Activated naive CD4-positive, alpha-beta T cell treated with anti-CD3 and anti-CD28 coated beads, Interleukin-2, amount 50 U/mL, for 24 hours (primary cell): ENCODE results near the gene DUSP1.

Experiments
- H3K27ac Mint-ChIP-seq: one replicate; pipeline ENCODE4 v1.8.0; 2021; ENCODE audit warnings: mild to moderate bottlenecking, mixed read lengths
- H3K27me3 Mint-ChIP-seq: one replicate; pipeline ENCODE4 v1.8.0; 2021; ENCODE audit warnings: mixed read lengths
- H3K36me3 Mint-ChIP-seq: one replicate; pipeline ENCODE4 v1.8.0; 2021; ENCODE audit warnings: mixed read lengths
- H3K4me1 Mint-ChIP-seq: one replicate; pipeline ENCODE4 v1.8.0; 2021; ENCODE audit warnings: mixed read lengths
- H3K4me3 Mint-ChIP-seq: one replicate; pipeline ENCODE4 v1.8.0; 2021; ENCODE audit warnings: mild to moderate bottlenecking, mixed read lengths
- H3K9me3 Mint-ChIP-seq: one replicate; pipeline ENCODE4 v1.8.0; 2021; ENCODE audit warnings: mixed read lengths

DUSP1 gene

DNA sequence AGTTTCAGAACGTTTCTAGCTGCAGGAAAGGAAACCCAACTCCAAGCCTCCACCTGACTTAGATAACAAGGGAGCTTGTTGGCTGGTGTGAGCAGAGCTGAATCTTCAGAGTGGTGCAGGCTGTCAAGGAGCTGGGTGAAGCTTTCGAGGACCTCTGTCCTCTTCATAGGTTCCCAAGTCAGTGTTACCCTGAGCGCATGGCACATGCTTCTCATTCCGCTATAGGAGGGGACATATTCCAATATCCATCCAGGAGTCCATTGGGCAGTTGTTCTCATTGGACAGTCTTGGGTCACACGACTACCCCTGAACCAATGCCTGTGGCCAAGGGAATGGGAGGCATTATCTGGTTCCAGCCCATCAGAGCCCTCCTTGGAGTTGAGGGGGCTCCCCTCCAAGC lies 50.3 kb downstream of the DUSP1 start:
- Mint-ChIP-seq H3K36me3 (no peaks in the 10 kb centered on the region), H3K9me3 (no peaks in the 10 kb centered on the region), H3K27ac (no peak overlapping the region), H3K4me1 (peaks cover 11% of the 10 kb centered on the region), H3K27me3 (no peaks in the 10 kb centered on the region), H3K4me3 (no peak overlapping the region)

DNA sequence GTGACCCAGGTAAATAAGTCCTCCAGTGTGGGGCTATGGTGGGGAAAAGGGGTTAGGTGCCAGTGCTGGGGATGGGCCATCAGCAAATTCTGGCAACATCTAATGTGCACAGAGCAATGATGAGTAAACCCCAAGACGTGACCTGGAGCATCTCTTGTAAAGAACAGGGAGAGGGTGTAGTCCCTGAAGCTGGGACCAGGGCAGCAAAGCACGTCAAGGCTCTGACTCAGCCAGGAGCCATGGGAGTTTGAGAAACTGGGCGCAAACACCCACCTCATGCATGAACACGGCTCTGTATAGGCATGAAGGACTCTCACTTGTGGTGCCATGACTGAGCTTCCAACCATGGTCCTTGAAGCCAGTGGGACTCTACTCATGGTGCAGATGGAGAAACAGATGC lies 51.8 kb downstream of the DUSP1 start:
- Mint-ChIP-seq H3K9me3 (no peaks in the 10 kb centered on the region), H3K4me3 (no peak overlapping the region), H3K36me3 (no peaks in the 10 kb centered on the region), H3K27ac (no peak overlapping the region), H3K4me1 (peaks cover 11% of the 10 kb centered on the region), H3K27me3 (no peaks in the 10 kb centered on the region)

DNA sequence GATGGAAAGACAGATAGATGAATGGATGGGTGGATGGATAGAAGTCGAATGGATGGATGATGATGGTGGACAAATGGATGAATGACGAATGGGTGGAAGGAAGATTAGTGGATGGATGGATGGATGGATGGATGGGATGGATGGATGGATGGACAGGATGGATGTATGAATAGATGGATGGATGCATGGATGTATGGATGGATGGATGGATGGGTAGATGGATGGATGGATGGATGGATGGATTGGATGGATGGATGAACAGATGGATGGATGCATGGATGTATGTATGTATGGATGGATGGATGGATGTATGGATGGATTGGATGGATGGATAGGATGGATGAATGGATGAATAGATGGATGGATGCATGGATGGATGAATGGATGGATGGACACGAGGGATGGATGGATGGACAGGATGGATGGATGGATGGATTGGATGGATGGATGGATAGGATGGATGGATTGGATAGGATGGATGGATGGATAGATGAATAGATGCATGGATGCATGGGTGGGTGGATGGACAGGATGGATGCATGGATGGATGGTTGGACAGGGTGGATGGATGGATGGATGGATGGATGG lies 52.4 kb downstream of the DUSP1 start:
- Mint-ChIP-seq H3K9me3 (no peaks in the 10 kb centered on the region), H3K27me3 (no peaks in the 10 kb centered on the region), H3K4me1 (peaks cover 11% of the 10 kb centered on the region), H3K4me3 (no peak overlapping the region), H3K27ac (no peak overlapping the region), H3K36me3 (no peaks in the 10 kb centered on the region)
